Hematopoietic multipotent progenitor cell treated with erythropoietin and hydrocortisone succinate and interleukin-3 and kit ligand, for 17 days (in vitro differentiated cells): ENCODE measurements around the gene RAB27A.

ENCODE experiments used
- DNase-seq: peaks from one replicate; pipeline ENCODE4 v3.0.0-alpha.2; 2015; ENCODE audit warnings: low spot score

RAB27A gene

DNA sequence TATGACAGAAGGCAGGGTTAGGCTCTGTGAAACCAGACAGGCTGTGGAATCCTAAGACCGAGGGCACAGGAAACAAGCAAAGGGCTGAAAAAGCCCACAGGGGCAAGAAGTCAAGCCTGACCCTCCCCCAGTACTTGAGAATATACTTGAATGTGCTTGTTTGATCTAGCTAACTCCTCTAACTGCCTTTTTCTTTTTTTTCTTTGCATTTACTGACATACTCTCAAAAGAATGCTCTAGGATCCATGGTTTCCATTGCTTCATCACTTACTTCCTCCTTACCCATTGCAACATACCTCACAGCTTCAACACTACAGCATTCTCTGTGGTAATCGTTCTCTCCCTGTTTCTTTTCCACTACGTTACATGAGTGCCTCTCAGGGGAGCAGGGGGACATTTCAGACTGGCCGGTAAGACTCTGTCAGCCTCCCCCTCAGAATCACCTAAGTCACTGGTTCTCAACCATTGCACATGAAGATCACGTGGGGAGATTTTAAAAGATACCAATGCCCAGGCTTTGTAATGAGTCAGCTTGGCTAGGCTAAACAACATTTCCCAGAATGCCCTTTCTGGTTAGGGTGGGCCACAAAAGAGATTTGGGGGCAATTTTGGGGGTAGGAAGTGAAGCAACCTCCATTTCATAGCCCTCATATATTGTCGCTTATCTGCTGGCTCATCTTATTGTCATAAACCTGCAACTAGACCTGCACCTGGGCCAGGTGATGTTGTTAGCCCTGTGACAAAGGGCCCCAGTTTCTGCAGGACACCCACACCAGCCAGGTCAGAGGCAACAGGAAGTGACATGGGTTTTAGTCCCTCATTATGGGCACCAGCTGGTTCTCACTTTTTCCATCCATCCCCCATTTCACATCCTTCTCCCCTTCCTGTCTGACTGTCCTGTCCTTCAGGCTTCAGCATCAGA is 68.3 kb downstream of the RAB27A start:
- no peak for DNase-seq

DNA sequence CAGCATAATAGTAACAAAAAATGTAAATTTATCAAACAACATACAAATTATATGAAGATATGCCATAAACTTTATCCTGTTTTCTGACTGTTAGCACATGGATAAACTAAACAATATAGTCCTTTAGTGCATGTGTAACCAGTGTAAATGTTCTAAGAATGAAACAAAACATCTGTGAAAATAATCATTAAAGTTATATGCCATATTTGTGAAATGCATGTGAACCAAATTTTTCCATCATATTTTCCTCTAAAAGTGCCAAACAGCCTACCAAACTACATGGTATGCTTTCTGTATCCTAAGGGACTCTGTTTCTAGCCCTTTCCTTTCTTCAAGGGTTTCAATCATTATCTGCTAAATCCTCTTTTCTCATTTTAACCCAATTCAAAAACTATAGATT is 69.0 kb downstream of the RAB27A start:
- DNase-seq, result no peak

DNA sequence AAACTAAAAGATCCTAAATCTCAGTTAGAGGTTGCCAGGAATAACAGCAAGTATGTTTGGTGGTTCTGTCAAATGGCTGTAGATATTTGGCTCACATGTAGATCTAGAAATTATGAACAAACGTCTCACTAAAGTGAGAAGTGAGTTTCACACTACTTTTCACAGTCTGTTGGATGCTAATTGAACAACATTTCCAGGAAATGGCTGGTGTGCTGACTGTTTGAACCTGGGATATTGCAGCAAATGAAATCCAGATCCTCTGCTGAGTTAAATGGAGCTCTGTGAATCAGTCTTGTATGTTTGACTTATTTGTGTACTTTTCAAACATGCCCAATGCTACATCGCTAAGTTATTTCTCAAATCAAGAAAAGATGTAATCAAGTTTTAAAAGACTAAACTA is 71.6 kb downstream of the RAB27A start:
- DNase-seq, result no peak

DNA sequence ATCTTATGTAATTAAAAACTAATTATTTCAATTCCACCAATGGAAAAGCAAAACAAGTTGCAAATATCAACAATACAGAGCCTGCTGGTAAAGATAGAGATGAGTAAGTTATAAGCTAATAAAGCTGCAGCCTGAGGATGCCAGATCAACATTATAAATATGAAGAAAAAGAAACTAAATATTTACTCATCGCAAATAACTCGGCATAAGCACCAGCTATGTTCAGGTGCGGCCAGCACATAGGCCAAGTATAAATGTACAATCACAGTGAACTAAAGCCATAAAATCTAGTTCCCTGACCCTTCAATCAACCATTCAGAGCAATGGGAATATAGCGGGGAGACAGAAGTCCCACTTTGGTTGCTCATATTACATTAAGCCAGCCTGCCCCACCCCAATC is 85.1 kb downstream of the RAB27A start:
- no peak for DNase-seq

DNA sequence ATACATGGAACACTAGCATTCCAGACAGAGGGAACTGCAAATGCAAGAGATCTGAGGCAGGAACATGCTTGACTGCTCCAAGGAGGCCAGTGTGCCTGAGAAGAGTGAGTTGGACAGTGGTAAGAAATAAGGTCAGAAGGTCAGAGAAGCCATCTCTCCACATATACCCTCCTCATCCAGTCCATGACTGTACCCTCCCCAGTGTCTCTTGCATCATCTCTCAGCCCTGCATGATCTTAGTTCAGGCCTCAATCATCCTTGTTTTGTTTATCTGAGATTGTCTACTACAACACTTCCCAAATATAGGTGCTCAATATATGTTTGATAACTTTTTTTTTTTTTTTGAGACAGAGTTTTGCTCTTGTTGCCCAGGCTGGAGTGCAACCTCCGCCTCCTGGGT is 87.4 kb downstream of the RAB27A start:
- DNase-seq, result no peak

DNA sequence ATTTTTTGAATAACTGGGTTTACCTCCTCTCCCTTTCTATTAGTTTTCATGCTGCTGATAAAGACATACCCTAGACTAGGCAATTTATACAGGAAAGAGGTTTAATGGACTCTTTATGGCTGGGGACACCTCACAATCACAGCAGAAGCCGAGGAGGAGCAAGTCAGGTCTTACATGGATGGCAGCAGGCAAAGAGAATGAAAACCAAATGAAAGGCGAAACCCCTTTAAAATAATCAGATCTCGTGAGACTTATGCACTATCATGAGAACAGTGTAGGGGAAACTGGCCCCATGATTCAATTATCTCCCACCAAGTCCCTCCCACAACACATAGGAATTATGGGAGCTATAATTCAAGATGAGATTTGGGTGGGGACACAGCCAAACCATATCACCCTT is 90.9 kb downstream of the RAB27A start:
- DNase-seq, result no peak

DNA sequence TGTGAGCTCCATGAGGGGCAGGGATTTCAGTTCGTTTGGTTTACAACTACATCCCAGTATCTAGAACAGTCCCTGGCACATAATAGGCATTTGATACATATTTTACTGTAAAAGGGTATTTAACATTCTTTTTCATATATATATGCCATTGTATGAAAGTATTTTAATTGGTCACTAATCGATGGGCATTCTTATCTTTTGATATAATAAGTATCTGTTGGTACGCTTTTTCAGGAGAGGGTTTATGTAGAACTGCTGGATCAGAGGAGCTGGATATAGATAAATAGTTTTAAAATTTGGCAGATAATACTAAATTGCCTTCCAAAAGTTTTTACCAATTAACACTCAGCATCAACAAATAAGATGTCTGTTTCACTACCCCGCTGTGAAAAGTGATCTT is 91.9 kb downstream of the RAB27A start:
- no peak for DNase-seq

DNA sequence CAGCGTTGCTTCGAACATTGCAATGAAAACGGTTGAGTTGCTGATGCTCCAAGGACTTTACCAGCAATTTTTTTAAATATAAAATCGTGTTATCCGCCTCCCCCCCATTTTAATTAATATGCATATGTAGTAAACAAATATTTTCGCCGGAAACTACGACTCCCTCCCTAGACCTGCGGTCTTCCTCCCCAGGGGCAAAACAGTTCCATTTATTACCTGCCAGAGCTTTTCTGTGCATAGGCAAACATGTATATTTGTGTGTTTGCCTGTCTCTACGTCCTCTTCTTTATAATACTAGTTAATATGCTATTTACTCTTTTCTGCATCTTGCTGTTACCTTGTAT is 92.3 kb downstream of the RAB27A start:
- no peak for DNase-seq

DNA sequence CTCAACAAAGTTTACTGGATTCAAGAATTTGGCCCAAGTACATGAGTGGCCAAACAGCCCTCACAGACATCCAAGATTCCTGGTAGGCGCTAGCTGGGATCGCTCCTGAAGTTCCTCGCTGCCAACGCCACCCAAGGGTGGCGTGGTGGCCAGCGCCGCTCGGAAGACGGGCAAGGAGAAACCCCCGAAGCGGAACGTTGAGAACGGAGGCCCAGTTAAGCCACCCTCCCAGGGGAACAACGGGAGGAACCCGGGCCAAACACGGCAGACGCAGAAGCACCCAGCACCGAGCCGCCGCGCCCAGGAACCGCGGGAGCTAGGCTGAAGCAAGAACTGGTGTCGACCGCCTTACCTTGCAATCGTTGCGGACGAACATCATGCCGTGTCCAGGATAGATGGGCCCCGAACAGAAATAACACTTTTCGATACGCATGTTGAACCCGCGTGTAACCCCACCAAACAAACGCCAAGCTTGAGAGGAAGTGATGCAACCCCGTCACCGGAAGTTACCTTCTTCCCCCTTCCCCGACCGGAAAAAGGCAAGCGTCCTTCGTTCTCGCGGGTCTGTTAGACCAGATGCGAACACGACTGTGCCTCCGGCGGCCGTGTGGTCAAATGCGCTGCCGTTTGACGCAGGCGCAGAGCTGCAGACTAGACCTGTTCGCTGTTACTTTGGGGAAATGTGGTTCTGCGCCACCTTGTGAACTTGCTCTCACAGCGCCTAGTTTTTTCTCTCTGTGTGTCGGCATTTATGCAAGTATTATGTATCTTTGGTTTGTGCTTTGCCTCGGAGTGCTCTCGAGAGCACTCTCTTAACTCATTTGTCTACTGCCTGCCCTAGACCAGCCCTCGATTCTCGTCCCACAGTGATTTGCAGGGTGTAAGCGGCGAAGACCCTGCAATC is 92.9 kb downstream of the RAB27A start, which contains the start of gene RSL24D1:
Gene RSL24D1, minus strand, starts transcription at position 484 of the 904 bp plus-strand sequence. Its CDS starts 51 bp downstream, at position 433.
- DNase-seq, result peak; percentile 95

DNA sequence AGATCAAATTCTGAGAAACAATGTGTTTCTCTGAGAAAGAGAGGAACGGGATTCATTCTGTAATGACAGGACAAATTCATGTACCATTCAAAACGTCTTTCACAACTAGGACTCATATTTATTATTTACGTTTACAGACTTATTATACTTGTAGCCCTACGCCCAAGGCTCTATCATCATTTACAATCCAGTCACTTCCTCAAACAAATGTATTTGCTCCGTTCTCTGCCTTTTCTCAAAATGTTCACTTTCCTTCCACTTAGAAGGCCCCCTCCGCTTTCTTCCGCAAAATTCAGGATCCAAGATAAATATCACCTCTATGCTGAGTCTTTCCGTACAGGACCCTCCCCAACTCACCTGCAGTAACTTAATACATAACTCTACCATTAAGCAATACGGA is 93.6 kb downstream of the RAB27A start:
- DNase-seq, result peak; percentile 24

DNA sequence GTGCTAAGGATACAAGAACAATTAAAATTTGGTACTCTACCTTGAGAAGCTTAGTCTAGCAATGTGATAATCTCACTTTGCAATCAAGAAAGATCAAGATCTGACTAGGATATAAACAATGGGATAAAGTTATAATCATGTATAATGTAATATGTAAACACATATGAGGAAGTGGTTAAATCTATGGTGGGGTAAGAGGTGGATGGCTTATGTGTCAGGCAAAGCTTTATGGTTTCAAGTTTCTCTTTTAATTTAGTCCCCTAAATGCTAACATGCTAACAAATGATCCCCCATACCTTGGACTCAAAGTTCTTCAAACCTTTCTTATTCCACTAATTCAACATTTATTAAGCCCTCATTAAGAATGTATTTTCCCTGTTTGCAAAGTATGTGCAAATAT is 95.4 kb downstream of the RAB27A start:
- no peak for DNase-seq

DNA sequence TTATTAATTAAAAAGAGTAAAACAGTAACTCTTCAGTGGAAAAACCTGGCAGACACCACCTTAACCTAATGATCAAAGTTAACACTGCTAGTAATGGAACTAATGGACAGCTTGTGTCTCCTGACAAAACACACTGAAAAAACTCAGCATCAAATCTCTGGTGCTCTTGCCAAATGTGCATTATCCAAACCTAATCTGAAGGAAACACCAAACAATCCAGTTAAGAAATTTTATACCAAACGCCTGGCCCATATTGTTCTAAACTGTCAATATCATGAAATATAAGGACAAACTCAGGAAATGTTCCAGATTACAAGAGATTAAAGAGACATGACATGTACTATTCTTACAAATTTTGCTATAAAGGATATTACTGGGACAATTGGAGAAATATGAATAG is 103.3 kb downstream of the RAB27A start:
- no peak for DNase-seq

DNA sequence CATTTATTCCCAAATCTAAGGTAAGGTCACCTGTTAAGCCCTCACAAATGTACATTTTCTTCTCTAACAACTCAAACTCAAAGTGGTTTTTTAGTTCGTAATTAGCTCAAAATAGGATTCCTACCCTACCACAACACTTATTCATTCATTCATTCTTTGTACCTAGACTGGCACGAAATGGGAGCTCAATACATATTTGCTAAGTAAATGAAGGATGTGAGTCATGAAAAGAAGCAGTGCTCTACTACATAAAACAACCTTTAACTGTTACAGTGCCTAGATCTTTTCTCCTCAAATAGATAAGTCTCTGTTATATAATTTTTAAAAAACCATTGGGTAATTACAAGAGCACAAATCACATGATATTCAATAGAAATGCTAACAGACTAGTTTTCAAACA is 105.9 kb downstream of the RAB27A start:
- no peak for DNase-seq

DNA sequence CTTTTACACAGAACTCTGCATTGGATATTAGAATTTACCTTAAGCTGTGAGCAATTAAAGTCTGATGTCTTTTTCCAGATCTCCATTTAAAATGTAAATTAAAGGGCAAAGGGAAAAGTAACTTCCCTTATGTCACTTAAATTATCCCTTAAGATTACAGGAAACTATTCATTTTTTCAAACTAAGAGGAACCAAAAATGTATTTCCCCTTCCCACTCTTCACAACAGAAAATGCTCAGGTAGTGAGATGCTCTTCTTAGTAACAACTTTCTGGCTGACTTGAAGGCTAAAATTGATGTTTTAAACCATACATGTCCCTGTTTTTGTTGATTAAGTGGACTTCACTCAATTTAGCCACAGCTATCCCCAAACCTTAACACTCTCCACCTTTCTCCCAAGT is 110.5 kb downstream of the RAB27A start:
- no peak for DNase-seq

DNA sequence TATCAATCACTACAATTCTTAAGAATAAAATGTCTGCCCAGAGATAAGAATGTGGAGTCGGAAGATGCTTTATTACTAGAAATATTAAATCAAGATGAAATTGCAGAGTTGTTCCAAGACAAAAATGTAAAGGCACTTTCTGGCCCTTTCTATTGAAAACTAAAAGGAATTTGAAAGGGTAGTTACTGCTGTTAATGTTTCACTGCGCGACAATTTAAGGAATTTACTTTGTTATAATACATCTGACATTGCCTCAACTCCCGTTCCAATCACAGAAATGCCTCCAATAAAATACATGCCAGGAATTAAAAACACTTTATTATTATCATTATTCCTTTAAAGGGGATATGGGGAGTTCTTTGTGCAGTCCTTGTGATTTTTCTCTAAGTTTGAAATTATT is 119.3 kb downstream of the RAB27A start:
- DNase-seq, result no peak

DNA sequence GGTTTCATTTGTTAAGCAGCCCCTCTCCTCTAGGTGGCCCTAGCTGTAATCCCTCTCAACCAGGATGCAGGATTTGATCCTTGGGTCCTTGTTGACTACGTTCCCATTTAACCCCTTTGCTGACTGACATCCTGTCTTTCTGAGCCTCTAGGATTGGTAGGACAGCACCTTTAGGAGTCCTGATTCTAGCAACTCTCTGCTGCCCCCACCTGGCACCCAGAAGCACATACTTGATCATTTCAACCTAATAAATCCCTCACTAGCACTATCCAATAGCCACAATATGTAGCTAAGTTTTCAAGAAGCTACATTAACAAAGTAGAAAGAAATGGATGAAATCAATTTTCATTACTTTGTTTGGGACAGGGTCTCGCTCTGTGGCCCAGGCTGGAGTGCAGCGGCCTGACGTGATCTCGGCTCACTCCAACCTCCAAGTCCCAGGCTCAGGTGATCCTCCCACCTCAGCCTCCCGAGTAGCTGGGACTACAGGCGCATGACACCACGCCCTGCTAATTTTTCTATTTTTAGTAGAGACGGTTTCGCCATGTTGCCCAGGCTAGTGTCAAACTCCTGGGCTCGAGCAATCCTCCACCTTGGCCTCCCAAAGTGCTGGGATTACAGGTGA is 121.2 kb downstream of the RAB27A start:
- DNase-seq, result peak; percentile 46

DNA sequence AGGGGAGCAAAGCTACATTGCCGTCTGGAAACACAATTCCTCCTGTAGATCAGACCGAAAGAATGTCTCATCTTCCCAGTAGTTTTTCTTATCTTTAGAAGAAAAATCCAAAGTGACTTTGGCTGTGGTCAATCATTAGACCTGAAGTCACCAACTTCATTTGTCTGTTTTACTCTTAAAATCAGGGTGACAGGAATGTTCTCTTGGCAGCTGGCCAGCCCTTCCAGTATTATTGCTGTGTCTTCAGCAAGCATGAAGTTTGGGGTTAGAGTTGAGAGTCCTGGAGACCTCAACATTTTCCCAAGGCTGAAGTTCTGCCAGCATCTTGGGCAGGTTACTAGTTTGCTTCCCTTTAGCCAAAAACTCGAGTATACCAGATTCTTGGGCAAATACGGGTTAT is 125.3 kb downstream of the RAB27A start:
- no peak for DNase-seq
